ENCODE measurements around the gene LCLAT1.

The LCLAT1 gene

DNA sequence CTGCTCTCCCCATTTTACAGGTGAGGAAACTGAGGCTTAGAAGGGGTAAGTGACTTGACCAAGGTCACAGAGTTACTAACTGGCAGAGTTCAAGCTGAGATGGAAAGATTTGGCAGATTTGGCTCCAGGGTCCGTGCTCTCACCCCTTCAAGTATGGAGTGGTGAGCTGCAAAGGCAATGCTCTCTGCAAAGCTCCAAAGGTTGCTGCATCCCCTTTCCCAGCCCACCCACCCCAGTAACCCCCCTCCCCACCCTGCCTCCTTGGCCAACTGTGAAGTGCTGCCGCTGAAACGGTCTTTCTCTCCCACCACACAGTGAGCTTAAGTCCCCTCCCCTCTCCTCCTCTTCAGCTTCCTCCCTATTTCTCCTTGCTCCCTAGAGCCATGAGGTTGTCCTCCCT is 207.4 kb downstream of the LCLAT1 start:
- FAIRE-seq, result no peak
- no peak for DNase-seq (ENCODE audit: extremely low spot score, insufficient read length, low read depth)

DNA sequence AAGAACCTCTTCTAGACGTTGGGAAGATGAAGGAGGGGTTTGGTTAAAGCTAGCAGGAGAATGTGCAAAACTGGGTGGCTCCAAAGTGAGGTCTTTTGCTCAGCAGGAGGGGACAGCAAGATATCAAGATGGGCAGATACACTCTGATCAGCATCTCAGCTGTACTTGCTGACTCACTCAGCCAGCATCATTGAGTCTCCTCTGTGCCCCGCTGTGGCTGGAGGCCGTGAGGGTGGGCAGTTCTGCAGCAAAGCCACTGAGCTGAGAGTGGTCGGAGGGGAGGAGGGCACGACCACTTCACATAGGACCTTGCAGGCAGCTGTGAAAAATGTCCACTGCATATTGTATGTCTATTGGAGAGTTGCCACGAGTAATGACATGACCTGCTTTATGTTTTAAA is 208.2 kb downstream of the LCLAT1 start:
- FAIRE-seq (no peak), DNase-seq (ENCODE audit: extremely low spot score, insufficient read length, low read depth) (no peak)

DNA sequence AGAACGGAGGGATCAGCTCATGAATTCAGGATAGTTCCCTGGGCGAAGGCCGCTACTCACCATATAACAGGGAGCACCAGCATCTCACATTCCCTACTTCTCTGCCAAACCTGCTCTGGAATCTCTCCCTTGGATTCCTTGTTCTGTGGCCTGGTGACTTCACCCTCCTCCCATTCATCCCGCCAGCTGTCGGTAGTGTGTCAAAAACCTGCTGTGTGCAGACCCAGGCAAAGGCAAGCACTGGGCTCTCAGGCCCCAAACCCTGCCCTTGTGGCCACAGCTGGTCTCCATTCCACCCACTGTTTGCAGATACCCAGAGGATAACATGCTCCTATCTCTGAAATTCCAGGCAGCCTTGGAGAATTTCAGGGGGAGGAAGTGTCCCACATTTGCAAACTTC is 208.6 kb downstream of the LCLAT1 start:
- DNase-seq (ENCODE audit: extremely low spot score, insufficient read length, low read depth), result no peak
- no peak for FAIRE-seq

DNA sequence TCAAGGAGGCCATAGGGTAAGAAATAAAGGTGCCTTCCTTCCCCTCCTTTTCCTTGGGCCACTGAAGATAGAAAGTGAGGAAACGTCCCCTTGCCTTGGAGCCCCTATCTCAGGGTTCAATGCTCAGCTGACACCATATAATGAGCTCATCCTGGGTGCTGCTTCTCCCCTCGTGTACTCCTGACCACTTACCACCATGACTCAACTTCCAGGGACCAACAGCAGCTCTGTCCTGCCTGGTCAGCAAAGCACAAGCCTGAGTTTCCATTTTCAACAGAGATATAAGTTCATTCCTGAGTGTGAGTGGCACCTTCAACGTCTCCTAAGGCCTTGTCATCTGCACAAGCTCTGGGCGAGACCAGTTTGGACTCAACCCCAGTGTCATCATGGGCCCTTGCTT is 209.0 kb downstream of the LCLAT1 start:
- no peak for DNase-seq (ENCODE audit: extremely low spot score, insufficient read length, low read depth)
- no peak for FAIRE-seq

DNA sequence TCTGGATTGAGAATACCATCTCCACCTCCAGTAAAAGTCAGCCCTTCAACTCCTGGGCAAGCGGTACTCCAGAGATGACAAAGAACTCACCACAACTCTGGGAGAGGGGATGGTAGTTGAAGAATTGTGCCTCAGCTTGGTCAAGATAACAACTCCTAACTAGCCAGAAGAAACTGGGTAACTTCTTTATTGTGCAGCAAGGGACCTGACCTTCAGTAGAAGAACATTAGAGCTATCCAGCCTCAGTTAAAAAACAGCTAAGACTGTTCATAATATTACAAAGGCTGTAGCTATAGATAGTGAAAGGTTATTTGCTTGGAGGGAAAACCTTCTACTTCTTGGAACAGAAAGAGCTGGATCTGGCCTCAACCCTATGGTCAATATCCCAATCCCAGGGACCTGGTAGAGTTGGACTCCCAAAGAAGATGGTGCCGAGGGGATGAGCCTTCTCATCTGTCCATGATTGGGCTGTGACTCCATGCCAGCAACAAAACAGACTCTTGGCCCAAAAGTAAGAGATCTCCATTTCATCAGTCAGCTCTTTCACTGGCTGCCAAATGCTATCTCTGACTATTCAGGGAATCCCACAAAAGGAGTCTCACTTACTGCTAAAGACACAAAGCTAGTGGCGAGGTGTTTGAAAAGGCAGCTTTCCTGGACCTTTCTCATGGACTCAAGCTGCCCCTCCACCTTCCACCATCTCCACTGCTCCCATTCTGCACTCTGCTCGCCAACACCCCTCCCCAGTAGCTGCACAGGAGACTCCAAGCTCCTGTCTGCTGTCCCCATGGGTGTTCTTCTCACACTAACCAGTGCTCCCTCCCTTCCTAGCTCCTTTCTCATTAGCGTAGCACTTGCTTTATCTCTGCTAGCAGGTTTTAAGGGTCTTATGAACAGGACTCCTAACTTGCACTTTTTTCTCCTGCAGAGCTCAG is 214.4 kb downstream of the LCLAT1 start:
- no peak for DNase-seq (ENCODE audit: extremely low spot score, insufficient read length, low read depth)
- no peak for FAIRE-seq

DNA sequence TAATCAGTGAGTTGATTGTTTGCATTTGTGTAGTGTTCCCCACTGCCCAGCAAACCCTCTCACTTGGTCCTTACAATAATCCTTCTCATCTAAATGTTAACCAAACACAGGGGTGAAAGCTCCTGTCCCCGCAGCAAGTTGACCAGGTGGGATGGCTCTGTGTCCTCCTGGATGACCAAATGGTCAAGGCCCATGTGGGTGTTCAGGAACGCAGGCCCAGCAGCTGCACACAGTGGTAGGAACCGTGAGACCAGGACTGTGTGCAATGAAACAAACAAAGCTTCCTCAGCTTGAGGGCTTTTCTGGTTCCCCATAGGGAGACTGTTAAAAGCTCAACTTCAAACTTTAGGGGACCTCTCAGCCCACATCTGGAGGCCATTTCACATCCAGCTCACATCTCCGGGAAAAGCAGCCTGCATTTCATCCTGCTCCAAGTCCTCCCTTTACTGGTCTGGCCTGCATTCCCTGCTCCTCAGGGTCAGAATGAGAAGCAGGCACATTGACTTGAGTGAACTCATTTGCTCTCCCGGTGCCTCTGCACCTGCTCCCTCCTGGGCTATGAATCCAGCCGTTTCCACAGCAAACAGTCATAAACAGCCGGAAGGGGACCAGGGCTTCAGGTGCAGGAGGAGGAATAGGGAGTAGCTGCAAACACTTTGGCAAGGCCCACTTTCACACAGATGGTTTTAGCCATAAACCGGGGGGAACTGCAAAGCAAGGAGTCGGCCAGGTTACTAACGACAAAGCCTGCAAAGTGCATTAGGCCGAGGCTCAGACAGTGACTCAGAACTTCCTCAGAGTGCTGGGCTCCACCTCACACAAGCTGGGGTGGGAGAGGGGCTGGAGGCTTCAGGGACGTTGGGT is 215.5 kb downstream of the LCLAT1 start:
- FAIRE-seq (no peak), DNase-seq (ENCODE audit: extremely low spot score, insufficient read length, low read depth) (no peak)

DNA sequence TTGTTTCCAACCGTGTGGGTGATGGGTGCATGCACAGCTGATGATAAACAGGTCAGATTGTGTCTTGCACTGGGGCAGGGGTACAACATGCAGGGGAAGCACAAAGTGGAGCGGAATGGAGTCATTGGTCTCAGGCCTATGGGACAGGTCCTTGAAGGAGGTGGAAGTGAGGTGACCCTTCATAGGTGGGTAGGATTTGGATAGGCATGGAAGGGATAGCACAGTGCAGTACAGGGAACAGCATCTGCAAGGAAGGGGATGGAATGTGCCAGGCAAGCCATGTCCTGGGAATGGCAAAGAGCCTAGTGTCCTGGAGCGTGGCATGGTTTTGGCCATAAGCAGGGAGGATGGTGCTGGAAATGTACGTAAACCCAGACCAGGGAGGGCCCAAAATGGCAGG is 216.3 kb downstream of the LCLAT1 start:
- DNase-seq (ENCODE audit: extremely low spot score, insufficient read length, low read depth), result no peak
- FAIRE-seq, result no peak

DNA sequence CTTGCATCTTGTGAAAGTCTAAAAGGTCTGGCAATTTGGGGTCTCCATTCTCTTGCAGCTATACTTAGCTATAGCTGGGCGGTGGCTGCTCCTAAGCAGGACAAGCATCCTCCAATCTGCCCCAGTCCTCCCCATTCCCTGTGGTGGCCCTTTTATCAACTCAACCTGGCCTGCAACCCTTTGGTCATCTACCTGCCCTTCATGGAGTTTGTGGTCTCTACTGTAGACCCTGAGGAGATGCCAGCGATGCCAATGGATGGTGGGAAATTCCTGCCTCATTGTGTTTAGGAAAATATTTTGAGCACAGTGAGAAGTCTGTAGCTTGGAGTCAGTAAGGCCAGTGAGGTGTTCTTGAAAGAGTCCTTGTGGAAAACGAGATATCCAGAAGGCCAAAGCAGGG is 216.8 kb downstream of the LCLAT1 start:
- no peak for FAIRE-seq
- DNase-seq (ENCODE audit: extremely low spot score, insufficient read length, low read depth), result no peak

DNA sequence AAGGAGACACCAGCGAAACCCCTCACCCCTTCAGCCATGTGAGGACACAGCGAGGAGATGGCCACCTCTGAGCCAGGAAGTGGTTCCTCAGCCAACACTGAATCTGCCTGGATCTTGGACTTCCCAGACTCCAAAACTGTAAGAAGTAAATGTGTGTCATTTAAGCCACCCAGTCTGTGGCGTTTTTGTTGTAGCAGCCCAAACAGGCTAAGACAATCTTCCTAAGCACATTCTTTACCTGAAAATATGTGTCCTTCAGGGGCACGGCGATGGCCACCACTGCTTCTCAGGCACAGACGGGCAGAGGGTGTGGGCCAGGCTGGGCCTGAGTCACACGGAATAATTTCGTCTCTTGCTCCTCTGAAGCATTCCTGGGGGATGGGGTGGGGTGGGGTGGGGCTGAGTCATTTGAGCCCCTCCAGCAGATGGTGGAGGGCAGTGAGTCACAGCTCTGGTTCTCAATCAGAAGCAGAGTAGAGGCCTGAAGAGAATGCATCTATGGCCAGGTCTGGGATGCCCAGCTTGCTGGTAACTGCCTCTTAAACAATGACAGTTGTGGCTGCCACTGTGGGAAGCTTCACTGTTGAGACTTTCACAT is 217.8 kb downstream of the LCLAT1 start:
- DNase-seq (ENCODE audit: extremely low spot score, insufficient read length, low read depth) (no peak), FAIRE-seq (no peak)

DNA sequence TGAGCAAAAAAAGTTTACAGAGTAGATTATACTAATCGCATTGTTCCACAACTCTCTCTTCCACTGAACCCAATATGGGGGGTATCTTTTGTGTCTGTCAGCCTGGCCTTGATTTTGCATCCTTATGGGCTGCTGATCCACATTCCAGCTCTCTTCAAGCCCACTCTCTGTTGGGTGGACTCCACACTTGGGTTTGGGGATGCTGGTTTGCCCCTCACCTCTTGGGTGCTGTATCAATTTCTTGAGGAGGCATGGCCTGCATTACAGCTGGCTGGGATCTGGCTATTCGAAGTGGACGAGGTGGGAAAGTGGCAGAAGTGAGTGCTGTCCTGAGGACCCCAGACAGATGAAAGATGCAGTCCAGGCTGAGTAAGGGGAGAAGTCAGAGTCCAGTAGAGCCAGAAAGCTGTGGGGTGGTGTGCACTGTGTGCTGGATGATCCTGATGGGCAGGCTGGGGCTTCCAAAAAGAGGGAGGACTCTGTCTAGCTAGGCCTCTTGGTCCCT is 218.8 kb downstream of the LCLAT1 start:
- no peak for DNase-seq (ENCODE audit: extremely low spot score, insufficient read length, low read depth)
- FAIRE-seq, result no peak

DNA sequence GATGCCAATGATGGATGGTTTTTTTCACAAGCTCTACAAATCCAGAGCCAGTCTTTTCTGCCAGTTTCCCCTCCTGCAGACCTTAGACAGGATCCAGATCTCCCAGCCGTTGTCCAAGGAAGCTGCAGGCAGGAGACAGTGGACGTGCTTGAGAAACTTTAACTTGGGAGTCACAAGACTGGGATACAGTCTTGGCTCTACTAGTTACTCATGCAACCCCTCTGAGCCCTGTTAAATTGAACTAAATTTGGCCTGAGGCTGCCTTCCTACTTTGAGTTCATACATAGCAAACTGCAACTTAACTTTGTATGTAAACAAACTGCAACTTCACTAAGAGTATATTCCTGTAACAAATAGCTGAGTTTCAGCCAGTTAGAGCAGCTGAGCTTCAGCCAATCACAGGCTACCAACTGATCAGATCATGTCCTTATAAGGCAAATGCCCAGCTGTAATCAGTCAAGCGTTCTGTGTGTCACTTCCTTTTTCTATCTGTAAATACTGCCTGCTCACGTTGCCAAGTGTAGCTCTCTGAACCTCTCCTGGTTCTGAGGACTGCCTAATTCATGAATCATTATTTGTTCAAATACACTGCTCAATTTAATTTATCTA is 219.3 kb downstream of the LCLAT1 start:
- FAIRE-seq (peak; percentile 62), DNase-seq (ENCODE audit: extremely low spot score, insufficient read length, low read depth) (no peak)

DNA sequence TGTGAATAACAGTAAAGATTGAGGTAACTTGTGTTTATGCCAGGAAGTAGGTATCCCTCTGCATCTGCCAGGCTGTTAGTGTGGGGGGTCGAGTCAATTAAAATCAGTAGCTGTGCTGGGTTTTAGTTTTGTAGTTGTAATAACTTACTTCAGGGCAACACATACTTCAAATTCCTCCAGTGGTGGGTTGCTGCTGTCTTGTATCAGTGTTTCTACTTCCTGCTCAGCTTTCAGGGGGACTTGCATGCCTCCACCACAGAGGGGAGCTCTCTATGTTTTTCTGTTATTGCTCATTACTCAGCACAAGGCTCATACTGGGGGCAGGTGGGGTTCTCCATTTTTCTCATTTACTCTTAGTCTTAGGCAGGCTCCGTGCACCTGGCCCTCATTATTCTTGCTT is 223.4 kb downstream of the LCLAT1 start:
- FAIRE-seq (no peak), DNase-seq (ENCODE audit: extremely low spot score, insufficient read length, low read depth) (no peak)

DNA sequence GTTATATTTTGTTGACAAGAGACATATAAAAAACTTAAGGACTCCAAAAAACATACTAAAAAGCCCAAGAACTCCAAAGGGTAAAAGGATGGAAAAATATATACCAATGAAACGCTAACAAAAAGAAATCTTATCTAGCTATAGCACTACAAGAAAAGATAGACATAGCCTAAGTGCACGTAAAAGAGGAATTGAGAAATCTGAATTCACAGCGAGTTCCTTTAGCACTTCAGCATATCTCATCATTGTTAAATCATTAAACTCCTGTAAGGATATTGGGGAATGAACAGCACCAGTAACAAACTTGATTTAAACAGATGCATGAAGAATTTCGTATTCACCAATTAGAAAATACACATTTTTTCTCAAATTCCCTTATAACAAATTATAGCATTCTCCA is 226.1 kb downstream of the LCLAT1 start:
- DNase-seq (ENCODE audit: extremely low spot score, insufficient read length, low read depth), result no peak
- FAIRE-seq, result no peak

DNA sequence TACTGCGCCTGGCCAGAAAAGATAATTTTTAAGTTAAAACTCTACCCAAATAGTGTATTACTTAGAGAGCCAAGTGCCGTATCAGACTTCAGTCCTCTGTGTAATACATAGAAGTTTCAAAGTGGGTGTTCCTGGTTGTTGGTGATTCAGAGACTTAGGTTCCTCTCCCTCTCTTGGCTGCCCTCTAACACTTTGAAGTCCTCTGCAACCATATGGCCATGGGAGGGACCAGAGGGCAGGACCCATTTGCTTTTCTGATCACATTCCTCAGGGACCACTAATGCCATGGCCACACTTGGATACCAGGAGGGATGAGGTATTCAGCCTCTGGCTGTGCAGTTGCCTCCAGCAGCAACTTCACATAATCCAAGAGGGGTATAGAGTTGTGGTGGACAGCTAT is 228.7 kb downstream of the LCLAT1 start:
- FAIRE-seq, result no peak
- no peak for DNase-seq (ENCODE audit: extremely low spot score, insufficient read length, low read depth)

DNA sequence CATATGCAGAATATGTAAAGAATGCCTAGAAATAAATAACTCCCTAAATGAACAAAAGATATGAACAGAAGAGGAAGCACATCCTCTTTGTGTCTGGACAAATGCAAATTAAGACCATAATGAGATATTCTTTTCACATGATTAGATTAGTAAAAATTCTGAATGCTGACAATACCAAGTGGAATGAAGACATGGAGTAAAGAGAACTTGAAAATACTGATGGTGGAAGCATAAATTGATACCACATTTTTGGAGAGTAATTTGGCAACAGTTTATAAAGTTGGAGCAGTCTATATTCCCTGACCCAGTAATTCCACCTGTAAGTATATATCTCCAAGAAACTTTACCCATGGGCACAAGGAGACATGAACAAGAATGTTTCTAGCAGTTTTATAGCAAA is 230.2 kb downstream of the LCLAT1 start:
- DNase-seq (ENCODE audit: extremely low spot score, insufficient read length, low read depth), result no peak
- FAIRE-seq, result no peak

DNA sequence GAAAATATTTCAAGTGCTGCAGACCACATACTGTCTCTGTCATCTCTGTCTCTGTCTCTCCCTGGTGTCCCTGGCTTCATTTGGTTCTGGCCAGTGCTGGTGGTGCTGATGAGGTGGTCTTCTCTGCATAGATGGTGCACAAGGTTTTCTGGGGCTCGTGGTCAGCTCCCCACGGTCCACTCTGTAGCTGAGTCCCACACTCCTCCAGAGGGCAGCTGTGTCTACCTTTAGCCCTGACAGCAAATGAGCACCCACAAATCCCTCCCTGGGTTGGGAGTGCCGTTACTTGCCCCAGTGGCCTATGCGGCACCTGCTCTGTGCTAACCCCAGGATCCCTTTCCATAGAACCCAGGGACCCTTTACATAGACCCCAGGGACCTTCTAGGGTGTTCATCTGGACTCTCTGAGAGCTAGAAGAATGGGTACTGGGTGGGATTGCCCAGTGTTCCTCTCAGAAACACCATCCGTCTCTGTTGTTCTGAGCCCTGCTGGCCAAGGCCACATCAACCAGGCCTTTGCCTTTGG is 230.9 kb downstream of the LCLAT1 start:
- no peak for FAIRE-seq
- DNase-seq (ENCODE audit: extremely low spot score, insufficient read length, low read depth), result no peak

DNA sequence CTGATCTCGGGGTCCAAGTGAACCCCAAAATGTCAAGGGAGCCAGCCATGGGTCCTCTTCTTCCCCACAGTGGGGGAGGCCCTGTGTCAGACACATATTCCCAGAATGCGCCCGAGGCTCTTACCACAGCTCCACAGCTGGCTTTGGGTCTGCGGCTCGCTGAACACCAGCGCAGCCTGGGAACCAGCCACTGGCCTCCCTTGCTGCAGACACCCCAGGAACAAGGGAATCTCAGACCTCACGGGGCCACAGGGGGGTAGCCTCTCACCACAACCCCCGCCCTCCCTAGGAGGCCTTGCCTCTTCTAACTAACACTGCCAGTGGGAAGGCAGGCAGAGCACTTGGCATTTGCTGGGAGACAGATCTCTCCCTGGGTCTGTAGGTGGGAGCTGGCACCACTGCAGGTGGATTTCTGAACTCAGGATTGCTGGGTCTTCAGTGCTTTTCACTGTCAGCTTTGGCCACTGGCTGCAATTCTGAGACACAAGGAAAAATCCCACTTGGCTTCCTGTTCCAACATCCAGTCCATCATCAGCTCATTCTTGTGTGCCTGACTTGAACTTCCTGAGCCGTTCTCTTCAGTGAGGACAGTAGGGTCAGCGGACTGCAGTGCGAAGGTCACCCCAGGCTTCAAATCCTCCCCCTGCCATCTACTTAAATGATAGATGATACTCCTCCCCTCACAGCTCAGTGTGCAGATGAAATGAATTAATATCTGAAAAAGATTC is 231.5 kb downstream of the LCLAT1 start:
- DNase-seq (ENCODE audit: extremely low spot score, insufficient read length, low read depth) (no peak), FAIRE-seq (no peak)

DNA sequence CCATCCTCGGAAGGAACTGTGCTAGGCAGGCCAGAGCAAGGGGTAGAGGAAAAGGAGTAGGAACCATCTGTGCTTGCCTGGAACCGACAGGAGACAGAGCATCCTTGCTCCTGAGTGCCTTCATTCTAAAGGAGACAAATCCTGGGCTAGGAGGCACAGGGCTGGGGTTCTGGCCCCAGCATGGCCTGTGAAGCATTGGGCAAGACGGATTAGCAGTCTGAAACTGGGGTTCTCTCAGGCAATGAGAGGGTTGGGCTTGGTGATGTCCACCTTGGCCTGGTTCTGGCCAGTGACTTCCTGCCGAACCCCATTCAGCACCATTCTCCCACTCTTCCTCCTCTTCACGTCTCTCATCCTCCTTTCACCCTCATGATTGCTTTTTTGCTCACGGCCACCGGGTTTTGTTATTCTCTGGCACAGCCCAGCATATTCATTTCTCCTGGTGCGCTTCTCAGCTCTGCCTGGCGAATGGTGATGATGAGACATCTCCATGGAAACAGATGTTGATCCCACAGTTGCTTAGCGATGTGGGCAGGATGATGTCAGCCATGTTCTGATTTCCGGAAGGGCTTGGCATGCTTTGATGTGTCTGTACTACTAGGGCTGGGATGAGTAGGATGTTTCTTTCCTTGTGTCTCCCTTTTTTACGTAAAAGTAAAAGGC is 232.5 kb downstream of the LCLAT1 start:
- FAIRE-seq (no peak), DNase-seq (ENCODE audit: extremely low spot score, insufficient read length, low read depth) (no peak)

DNA sequence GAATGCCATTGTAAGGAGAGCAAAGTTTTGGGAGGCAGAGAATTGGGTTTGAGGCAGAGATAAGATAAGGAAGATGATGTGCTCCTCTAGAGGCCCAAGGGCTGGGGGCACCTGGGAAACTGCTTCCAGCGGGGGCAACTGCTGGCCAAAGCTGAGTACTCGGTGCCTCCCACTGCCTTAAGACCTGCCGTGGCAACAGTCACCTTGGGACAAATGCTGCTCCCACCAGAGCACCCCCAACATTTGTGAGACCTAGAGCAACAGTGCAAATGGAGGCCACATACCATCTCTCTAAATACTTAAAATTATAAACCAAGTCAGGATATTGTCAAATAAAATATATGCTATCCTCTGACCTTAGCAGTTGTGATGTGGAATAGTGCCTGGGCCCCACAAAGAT is 233.1 kb downstream of the LCLAT1 start:
- DNase-seq (ENCODE audit: extremely low spot score, insufficient read length, low read depth) (no peak), FAIRE-seq (no peak)

All from GM18507 (cell line).